BJ (cell line): ENCODE results near the gene ITGA6. TPM values are rescaled to one million over a fixed set of nuclear protein-coding genes. Genes with fewer than 3 reads are reported as not detected.

Source experiments
- CTCF ChIA-PET: fragments of 350-600 bp; formaldehyde crosslinking; extraction: SDS; loops from one replicate; lab custom pipeline; 2021; ENCODE audit warnings: antibody characterized with exemption, inconsistent platforms; lab: Yijun Ruan, JAX
- POLR2A ChIA-PET: fragments of 300-600 bp; sonication (Branson Sonifier 250); formaldehyde crosslinking; extraction: SDS; loops from one replicate; lab custom pipeline; 2021; ENCODE audit warnings: antibody characterized with exemption; lab: Charles Lee
- DNase-seq: peaks from one replicate; pipeline ENCODE4 v3.0.0-alpha.2; 2011; ENCODE audit warnings: low read depth
- H3K27me3 ChIP-seq: 2 replicates; pipeline ENCODE4 v1.6.0; 2011; ENCODE audit warnings: low read length; ENCODE audit not compliant: control insufficient read depth, insufficient read depth
- H3K36me3 ChIP-seq: 2 replicates; pipeline ENCODE4 v1.5.1; 2011; ENCODE audit warnings: low read length; ENCODE audit not compliant: control insufficient read depth, insufficient read depth
- H3K4me3 ChIP-seq: 2 replicates; pipeline ENCODE4 v1.5.1; 2011; ENCODE audit warnings: low read depth, mild to moderate bottlenecking, control low read depth, low read length
- polyA plus RNA-seq: library from polyadenylated mRNA; depleted of rRNA; stranded (reverse); fragments of >200 nt; gene quantifications from 2 replicates; pipeline ENCODE4 v1.2.3, GENCODE V29; 2011
- TF ChIP-seq, protein P1 (sequence below): IDR thresholded peaks from 2 replicates; pipeline ENCODE4 v1.5.1; 2011; ENCODE audit warnings: low read depth, mild to moderate bottlenecking, control low read depth, inconsistent platforms, low read length, moderate library complexity; ENCODE audit not compliant: insufficient read depth

The ITGA6 gene
- polyA plus RNA-seq, 1 experiment = 2.9 TPM

GRCh38 chr2:172438741-172439508 lies 11.5 kb downstream of the ITGA6 start:
- POLR2A ChIA-PET = no interaction called here
- H3K27me3 ChIP-seq = no peaks in the 10 kb centered on the region
- TF ChIP-seq, protein P1, sequence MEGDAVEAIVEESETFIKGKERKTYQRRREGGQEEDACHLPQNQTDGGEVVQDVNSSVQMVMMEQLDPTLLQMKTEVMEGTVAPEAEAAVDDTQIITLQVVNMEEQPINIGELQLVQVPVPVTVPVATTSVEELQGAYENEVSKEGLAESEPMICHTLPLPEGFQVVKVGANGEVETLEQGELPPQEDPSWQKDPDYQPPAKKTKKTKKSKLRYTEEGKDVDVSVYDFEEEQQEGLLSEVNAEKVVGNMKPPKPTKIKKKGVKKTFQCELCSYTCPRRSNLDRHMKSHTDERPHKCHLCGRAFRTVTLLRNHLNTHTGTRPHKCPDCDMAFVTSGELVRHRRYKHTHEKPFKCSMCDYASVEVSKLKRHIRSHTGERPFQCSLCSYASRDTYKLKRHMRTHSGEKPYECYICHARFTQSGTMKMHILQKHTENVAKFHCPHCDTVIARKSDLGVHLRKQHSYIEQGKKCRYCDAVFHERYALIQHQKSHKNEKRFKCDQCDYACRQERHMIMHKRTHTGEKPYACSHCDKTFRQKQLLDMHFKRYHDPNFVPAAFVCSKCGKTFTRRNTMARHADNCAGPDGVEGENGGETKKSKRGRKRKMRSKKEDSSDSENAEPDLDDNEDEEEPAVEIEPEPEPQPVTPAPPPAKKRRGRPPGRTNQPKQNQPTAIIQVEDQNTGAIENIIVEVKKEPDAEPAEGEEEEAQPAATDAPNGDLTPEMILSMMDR = no peak
- no peak for DNase-seq
- no peaks in the 10 kb centered on the region for H3K36me3 ChIP-seq
- CTCF ChIA-PET = interaction anchor here (0.6 to 5.3 kb wide), 4 partner anchors 10 to 207 kb away, joined by 3 to 26 read pairs (median 4); partner anchors contain the start of gene ITGA6
- H3K4me3 ChIP-seq = no peak overlapping the region

DNA sequence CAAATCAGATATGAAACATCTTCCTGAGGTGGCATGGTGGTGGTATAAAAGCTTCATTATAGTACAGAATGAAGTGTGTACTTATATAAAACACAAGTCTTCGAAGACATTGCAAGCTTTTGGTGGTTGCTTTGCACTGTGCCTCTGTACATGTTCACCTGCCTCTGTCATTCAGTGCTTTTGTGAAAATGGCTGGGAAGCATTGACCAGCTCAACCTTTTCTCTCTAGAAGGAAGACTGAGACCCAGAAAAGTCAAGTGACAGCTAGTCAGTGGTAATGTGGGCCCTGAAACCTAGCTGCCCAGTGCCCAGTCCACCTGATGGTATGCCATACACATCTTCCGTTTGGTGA lies 12.1 kb downstream of the ITGA6 start:
- Histone ChIP-seq H3K36me3 (no peaks in the 10 kb centered on the region), H3K4me3 (no peak overlapping the region), H3K27me3 (no peaks in the 10 kb centered on the region)
- CTCF ChIA-PET = interaction anchor here (1.0 to 5.3 kb wide), 3 partner anchors 9 to 26 kb away, joined by 4 to 26 read pairs (median 9); partner anchors contain the start of gene ITGA6
- POLR2A ChIA-PET = no interaction called here
- TF ChIP-seq, protein P1 = no peak
- no peak for DNase-seq

GRCh38 chr2:172439911-172440310 lies 12.5 kb downstream of the ITGA6 start:
- CTCF ChIA-PET = interaction anchor here (2.5 to 5.3 kb wide), 2 partner anchors 12 to 26 kb away, joined by 9 to 26 read pairs; partner anchors contain the start of gene ITGA6
- Histone ChIP-seq H3K27me3 (no peaks in the 10 kb centered on the region), H3K4me3 (no peak overlapping the region), H3K36me3 (no peaks in the 10 kb centered on the region)
- no peak for DNase-seq
- TF ChIP-seq, protein P1 = no peak
- POLR2A ChIA-PET = no interaction called here

GRCh38 chr2:172440795-172441194 lies 13.4 kb downstream of the ITGA6 start:
- Histone ChIP-seq H3K4me3 (no peak overlapping the region), H3K36me3 (no peaks in the 10 kb centered on the region), H3K27me3 (no peaks in the 10 kb centered on the region)
- ChIA-PET CTCF (interaction anchor here (0.6 to 5.3 kb wide), 5 partner anchors 13 to 298 kb away, joined by 3 to 26 read pairs (median 4); partner anchors contain the start of gene ITGA6), POLR2A (no interaction called here)
- TF ChIP-seq, protein P1 = no peak
- no peak for DNase-seq

- CTCF ChIA-PET = interaction anchor here (0.6 to 5.3 kb wide), 7 partner anchors 11 to 270 kb away, joined by 3 to 26 read pairs (median 4); partner anchors contain the start of gene ITGA6
- TF ChIP-seq, protein P1 = no peak
Observed at GRCh38 chr2:172442072-172442895, 14.9 kb downstream of the ITGA6 start.

More at GRCh38 chr2:172442072-172442895, 14.9 kb downstream of the ITGA6 start:
- H3K4me3 ChIP-seq = no peak overlapping the region
- POLR2A ChIA-PET = no interaction called here
- H3K27me3 ChIP-seq = no peaks in the 10 kb centered on the region
- DNase-seq = peak; percentile 83
- H3K36me3 ChIP-seq = no peaks in the 10 kb centered on the region
